ENCODE measurements around the gene GRIP2.

The GRIP2 gene

DNA sequence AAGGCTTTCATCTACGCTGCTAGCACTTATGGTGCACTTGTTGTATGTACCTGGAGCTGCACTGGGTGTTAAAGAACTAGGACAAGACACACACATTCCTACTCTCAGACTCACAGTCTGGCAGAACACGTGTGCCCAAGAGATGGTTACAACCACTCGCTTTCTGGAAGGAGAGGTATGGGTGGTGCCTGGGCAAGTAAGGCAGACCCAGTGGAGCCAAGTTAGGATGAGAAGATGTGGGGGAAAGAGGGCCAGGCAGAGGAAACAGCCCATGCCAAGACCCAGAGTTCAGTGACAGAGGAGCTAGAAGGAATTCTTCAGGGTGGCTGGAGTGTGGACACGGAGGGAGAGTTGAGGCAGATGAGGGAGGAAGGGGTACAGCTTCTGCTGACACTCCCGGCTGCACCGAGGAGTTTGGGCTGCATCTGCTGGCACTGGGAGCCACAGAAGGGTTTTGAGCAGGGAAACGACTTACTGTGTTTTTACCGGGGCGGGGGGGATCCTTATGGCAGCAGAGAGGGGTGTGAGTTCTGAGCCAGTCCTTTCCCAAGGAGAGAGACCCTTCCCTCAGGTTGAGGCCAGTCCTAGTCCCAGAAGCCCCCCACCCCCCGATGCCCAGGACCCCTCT is 59.0 kb downstream of the GRIP2 start:
- no peak for DNase-seq

DNA sequence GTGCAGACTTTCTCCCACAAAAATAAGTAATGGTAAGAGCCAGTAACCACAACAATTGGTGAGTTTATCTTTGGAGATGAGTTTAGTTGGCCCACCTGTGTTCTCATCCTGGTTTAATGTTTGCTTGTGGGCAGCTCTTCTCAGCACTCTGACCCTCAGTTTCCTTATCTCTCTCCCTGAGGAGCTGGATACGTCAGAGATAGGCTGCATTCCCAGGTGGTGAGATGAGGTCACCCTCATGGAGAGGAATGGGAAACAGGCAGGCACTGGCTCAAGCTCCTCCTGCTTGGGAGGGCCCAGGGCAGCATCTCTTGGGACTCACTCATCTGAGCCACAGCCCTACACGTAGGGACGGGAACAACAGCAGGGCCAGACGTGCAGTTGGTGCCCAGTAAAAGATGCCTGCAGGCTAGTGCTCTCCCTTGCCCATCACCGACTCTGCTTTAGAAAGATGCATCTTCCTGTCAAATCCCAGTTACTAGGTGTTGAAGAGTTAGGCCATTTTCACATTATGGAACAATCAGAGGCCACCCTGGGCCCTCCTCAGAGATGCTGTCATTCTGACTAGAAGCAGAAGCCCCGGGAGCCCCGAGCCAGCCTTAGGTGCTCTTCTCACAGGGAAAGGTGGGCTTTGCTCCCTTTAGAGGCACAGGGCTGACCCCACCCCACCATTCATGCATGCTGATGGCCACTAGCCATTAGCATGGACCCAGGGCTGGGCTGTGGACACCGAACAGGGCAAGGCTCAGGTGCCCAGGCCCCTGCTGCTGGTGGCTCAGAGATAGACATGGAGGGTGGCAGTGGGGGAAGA is 59.7 kb downstream of the GRIP2 start:
- DNase-seq, result no peak

DNA sequence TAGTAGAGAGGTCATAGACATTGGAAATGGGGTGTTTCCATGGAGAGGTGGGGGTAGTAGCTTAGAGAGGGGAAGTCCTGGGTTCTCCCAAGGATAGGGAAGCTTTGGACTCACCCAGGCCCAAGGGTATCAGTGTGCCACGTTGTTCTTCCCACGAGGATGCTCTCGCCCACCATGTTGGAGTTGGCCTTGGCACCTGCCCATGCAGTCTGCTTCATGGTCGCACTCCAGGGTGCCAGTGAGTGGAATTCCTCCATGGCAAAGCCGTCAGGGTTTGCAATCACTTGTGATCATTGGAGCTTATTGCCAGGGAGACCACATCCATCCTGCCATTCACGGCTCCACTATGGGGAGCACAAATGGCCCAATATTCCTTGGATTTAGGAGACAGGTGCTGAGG is 60.6 kb downstream of the GRIP2 start:
- DNase-seq, result no peak

DNA sequence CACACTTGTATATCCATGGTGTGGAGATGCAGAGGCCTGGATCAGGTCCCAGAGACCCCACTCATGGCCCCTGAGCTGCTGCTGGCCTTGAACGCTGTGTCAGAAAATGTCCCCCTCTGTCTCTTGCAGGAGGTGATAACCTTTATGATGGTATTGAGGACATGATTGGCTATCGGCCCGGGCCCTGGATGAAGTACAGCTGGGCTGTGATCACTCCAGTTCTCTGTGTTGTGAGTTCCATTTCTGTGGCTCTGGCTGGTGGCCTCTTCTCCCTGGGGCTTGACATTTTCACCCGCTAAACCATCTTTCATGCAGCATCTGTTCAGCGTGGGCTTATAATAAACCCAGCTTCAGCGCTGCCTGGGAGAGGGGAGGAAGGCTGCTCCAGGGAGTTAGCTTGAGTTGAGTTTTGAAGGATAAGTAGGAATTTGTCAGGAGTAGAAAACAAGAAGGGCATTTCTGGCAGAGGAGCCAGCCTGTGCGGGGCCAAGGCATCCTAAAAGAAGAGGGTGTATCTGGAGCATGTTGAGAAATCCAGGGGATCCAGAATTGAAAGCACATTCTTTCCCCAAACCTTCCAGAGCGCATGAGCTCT is 61.1 kb downstream of the GRIP2 start:
- DNase-seq, result no peak

DNA sequence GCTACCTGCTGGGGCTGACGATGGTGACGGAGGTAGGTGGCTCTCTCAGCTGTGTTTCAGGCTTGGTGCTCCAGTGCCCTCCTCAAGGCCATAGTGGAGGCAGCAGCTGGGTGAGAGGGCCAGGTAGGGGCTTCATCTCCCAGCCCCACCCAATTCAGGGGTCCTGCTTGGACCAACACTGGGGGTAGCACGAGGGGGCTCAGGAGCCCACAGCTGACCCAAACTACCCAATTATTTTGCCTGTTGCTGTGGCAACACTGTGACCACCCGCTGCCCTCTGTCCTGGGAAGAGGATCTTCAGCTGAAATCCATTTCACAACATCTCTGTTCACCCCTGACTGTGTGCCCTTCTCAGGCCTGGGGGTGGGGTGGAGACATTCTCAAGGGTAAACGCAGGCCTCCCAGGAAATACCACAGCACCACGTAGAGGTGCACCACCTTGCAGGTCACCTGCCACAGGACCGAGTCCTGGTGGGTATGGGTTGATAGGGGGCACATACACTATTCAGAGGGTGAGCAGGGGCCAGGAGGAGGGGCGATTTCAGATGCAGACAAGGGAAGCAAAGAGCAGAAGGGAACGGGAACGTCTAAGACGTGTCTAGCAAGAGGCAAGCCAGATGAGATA is 62.7 kb downstream of the GRIP2 start:
- no peak for DNase-seq

DNA sequence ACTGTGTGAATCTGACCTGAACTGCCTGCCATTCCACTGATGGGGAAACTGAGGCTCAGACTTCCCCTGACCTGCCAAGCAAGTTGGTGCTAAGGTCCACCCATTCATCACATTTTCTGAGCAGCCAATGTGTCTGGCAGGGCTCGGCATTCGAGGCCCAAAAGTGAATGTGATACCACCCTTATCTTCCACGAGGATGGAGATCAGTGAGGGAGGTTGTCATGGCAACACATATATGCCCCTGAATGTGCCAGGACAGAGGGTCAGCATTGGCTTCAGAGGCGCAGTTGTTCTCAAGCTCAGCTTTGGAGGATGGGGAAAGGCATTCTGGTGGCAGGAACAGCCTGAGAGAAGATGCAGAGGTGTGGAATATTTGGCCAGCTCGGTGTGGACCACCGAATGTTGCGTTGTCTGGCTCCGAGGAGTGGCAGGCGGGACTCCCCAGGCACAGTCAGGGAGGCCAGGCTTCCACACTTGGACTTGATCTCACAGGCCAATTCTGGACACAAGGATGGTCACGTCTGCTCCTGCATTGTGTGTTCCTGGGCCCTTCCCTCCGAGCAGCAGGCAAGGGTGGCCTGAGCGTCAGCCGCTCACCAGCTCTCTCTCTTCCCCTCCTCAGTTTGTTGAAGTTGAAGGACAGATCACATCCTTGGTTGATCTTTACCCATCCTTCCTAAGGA is 63.4 kb downstream of the GRIP2 start:
- DNase-seq, result no peak

DNA sequence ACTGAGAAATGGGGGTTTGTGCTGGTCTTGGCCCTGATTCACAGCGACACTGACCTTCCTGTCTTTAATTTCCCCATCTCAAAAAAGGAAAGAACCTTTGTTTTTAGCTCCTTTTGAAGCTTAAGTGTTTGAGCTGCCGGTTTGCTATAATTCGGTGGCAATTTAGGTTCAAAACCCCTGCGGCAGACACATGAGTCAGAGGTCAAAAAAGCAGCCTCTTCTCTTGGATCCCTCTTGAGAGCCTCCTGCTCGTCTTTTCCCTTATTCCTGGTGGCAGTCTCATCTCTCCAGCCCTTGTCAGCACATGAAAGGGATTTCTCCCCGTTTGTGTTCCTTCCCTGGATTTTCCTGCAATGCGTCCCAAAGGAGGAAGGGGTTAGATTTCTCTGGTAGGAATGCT is 64.5 kb downstream of the GRIP2 start:
- DNase-seq, result no peak

DNA sequence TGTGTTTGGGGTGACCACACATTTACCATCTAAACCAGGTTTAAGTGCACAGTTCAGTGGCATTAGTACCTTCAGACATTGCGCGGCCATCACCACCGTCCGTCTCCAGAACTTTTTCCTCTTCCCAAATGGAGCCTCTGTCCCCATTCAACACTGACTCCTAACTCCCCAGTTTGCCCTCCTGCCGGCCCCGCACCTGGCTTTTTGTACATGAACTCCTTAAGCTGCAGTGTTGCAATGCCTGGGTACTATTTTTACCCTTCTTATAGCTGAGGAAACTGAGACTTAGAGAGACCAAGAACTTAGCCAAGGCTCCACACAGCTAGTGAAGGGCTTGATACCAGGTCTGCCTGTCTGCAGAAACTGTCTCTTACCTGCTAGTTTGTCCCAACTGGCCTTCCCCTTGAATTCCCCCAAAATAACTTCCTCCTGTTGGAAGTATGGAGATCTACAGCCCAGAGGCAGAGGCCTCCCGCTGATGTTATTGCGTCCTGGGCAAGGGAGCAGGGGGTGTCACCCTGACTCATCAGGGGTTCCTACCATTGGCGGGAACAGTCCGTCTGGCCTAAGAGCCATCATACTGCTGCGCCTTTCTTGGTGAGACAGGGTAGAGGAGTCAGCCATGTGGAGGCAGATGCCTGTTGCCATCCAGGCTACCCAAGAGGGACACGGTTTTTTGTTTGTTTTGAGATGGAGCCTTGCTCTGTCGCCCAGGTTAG is 65.6 kb downstream of the GRIP2 start:
- no peak for DNase-seq

DNA sequence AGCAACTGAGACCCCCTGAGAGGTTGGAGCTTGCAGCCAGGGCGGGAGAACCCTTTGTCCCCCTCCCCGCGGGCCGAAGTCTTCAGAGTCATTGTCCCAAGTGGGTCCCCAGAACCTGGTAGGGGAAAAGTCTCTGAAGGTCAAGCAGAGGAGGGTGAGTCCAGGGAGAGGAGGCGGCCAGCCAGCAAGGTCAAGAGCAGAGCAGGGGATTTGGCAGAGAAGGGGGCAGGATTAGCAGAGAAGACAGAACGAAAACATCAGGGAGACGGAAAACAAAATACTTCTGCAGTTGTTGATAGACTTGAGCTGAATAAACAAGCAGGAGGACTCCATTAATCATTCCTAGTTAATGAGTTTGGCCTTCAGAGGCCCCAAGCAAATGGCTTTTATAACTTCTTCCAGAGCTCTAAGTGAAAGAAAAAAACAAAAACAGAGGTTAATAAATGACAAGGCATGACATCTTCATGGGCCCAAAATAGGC is 66.7 kb downstream of the GRIP2 start:
- DNase-seq, result no peak

DNA sequence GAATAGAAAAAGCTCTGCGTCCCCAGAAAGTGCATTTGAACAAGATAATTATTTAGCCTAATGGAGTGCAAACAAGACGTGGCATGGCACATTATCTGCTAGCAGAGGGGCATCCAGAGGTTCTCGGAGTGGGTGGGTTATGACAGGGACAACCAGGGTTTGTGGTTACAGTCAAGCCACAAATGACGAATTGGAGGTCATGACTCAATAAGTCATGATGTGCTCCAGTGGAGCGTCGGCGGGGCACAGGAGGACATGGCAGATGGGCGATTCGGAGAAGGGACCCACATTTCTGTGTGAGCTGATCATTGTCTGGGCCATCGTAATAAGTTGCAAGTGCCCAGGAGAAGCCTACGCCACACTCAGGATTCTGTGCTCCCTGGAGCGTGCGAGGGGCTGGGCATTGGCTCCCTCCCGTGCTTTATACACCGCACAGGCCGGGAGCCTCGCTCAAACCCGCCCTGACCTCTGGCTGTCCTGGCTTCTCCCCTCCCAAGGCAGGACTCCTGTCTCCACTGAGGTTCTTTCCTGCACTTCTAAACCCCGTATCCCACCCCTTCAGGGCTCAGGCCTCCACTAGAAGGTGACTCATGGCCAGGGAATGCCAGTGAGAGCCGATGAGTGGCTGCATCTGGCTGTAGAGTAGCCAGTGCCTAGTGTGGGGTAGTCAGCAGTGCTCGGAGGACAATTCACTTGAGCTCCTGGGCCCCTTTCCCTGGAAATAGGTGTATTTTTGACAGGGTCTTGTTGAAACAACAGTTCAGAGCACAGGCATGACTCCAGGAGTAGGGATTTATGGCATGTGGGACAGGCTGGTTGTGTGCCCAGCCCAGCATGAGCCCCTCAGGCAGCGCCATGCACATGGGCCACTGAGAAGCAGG is 67.4 kb downstream of the GRIP2 start:
- DNase-seq, result no peak

DNA sequence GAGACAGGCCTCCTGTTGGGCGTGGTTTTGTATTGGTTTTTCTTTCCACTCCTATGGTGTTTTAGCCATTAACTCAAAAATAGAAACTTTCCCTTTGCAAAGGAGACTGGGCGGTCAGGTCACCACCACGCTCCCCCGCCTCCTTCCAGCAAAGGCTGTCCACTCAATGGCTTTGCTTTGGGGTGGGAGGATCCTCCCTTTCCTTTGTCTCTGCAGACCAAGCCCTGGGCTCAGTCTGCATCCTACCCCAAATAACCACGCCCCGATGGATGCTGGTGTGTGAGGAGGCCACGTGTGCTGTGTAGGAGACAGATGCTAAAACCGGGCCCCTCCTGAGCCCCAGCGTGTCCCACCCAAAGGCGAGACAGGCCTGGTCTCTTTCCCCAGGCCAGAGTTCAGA is 68.5 kb downstream of the GRIP2 start:
- no peak for DNase-seq

DNA sequence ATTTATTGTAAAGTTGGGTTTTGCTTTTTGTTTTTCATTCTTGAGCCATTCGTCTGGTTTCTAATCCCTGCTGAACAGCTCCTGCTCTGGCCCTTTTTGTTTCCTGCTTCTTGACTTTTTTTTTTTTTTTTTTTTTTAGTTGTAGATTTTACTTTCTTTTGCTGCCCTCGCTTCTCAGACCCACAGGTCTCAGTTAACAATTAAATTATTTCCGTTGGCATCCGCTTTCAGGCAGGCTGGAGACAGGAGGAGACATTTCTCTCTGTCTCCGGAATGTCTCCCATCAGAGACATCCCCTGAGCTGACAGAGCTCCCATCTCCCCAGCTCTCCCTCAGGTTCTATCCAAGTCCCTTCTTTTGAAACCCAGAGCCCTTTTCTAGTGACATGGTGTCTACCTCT is 69.1 kb downstream of the GRIP2 start:
- no peak for DNase-seq

DNA sequence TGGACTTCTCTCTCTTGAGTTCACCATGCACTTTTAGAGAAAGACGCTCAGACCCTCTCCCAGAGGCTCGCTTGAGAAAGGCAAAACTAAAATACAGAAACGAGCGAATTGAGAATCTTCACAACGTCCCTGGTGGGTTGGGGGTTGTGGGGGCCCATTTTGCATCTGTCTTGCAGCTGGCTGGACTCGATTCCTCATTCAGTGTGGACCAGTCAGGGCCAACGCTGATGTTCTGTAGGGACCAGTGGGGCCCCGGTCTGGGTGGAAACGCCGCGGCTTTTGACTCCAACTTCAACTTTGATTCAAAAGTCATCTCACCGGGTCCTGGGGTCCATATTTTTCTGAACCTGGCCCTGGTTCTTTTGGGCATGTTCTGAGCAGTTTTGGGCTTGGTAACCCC is 69.7 kb downstream of the GRIP2 start:
- DNase-seq, result no peak

DNA sequence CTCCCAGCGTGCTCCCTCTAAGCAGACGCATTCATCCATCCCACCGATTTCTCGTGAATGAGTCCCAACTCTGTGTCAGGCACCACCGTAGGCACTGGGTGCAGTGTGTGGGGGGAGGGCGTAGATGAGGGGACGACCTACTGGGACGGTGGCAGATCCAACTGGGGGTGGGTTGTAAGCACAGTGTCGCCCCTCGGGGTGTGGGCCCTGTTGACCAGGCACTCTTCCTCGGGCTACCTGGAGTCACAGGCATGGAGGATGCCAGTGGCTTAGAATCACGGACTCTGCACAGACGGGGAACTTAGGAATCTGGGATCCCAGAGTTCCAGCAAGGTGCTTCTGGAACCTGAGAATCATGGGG is 71.5 kb downstream of the GRIP2 start:
- no peak for DNase-seq

DNA sequence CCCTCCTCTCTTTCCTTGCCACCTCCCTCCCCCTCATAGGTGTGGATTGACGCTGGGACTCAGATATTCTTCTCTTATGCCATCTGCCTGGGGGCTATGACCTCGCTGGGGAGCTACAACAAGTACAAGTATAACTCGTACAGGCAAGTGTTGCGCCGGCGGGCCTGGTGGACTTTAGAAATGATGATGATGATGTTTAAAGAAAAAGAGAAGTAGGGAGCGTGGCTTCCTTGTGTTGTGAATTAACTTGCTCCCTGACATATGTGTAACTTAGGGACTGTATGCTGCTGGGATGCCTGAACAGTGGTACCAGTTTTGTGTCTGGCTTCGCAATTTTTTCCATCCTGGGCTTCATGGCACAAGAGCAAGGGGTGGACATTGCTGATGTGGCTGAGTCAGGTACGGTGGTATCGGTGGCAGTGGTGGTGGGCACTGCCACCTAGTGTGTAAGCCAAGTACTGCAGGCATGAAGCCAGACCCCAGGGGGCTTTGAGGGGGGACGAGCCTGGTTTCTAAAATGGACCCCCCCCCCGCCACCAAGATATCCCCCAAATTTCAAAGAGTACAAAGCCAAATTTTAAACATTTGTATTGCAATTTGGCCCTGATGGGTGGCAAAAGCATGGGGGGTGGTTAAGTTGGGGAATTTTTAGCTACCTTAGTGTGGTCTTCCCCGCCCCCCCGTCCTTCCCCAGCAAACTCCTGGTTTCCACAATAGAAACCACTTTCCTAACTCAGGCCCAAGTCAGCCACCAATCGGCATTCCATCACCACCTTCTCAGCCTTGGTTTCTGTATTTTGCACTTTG is 72.1 kb downstream of the GRIP2 start:
- DNase-seq, result no peak

DNA sequence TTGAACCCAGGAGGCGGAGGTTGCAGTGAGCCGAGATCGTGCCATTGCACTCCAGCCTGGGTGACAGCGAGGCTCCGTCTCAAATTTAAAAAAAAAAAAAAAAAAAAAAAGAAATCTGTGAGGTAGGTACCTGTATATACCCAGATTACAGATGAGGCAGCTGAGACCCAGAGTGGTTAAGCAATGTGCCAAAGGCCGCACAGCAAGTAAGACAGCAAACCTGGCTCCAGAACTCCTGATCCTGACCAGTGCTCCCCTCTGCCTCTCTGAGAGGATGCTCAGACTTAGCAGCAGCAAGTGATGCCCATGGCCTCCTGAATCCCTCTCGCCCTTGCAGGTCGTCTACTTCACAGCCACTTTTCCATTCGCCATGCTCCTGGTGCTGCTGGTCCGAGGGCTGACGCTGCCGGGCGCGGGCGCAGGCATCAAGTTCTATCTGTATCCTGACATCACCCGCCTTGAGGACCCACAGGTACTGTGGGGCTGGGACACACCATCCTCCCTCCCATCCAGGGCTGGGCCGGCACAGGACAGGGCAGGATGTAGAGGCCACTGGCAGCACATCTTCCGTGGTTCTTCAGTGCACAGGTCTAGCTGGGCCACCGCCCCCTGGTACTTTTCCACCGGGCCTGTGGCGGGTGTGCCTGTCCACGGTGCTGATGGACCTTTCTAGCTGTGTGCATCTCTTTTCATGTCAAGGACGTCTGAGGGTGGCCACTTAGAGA is 73.8 kb downstream of the GRIP2 start:
- DNase-seq, result no peak

DNA sequence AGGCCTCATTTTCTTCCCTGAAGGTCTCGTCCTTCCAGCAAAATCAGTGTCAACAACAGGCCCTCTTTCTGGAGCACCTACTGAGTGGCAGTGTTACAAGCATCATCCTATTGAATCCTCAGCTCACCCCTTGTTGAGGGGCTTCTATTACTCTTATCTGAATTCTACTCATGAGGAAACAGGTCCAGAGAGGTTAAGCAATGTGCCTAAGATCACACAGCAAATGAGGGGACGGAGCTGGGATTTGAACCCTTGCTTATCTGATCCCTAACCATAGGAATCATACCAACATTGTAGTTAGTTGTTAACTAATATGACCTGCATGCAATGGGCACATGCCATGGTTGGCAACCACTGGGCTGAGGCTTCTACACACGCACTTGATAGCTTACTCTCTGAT is 74.7 kb downstream of the GRIP2 start:
- DNase-seq, result no peak

DNA sequence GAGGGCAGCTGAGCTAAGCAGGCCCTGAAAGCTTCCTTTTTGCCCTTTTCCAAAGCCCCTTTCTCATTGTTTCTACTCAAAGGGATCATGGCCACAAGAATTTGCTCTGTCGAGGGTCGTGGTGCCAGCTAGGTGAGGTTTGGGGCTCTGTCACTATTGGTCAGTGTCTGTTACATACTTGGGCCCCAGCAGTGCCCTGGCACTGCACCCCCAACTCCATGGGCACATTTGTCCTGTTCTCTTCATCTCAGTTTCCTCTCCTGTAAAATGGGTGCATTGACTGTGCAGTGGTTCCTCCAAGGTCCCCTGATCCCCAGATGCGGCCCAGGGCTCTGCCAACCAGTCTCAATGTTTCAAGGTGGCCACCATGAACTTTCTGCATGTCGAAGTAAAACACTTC is 75.6 kb downstream of the GRIP2 start:
- DNase-seq, result no peak

DNA sequence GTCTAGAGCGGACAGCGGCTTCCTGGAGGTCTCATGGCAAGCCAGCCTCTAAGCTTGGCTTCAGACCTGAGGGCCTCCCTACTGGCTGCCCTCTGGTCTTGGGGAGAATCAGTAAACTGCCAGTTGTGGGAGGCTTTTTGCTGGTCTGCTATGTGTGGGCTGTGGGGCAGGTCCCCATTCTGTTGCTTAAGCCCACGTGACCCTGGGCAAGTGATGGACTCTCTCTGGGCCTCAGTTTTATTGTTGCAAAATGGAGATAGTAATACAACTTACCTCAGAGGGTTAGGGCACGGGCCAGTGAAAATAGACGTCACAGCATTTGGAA is 76.0 kb downstream of the GRIP2 start:
- no peak for DNase-seq
